ENCODE results near the gene RPTOR. TPM values are rescaled to one million over a fixed set of nuclear protein-coding genes. Genes with fewer than 3 reads are reported as not detected.

The RPTOR gene
- total RNA-seq, 1 donor from 2014 or later, result 19.6 TPM

- DNase-seq (ENCODE audit: low read depth, low spot score), result no peak
Measured at GRCh38 chr17:80845069-80845862, 300.6 kb downstream of the RPTOR start.

GRCh38 chr17:80845863-80846671 lies 301.4 kb downstream of the RPTOR start:
- DNase-seq (ENCODE audit: low read depth, low spot score), result no peak

DNA sequence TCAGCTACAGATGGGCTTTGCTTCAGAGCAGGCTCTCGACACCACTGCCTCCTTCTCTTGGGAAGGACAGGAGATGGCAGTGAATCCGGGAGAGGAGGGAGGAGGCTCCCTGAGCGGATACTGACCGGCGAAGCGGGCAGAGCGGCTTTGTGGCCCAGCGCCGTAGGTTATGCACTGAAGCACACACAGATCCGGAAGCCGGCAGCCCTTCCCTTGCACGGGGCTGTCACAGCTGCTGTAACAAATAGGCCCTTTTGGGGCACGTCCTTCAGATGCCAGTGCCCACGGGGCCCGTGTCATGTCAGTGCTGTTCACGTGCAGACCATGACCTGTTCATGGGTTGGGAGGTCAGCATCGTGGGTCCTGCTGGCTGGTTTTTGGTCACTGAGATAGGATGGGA lies 302.3 kb downstream of the RPTOR start:
- DNase-seq (ENCODE audit: low read depth, low spot score), result no peak

DNA sequence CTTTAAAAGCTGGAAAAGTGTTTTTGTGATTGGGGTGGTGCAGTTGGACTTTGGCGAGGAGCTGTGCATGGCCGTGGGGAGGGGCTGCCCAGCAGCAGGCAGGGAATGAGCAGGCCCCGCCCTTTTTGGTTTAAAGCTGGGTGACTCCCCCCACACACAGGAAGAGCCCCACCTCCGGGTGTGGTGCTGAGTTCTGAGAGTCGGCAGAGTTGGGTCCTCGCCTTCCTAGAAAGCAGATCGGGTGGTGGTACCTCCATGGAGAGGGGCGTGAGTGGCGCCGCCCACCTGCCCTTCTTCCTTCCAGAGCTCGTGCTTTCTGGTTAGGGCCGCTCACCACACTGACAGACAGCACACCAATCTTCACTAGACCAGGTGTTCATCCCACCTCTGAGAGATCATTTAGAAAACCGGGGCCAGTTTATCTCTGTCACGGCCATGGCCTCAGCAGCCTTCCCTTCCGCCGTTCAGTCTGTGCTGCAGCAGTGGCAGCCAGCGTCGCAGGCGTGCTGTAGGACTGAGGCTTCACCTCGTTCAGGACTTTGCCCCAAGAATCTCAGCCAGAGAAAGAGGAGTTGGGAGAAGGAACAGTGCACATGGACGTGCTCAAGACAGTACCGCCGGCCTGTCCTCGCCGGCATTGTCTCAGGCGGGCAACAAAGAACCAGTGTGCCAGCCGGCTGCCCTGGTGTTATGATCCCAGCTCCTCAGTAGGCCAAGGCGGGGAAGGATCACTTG lies 303.0 kb downstream of the RPTOR start:
- DNase-seq (ENCODE audit: low read depth, low spot score), result no peak

DNA sequence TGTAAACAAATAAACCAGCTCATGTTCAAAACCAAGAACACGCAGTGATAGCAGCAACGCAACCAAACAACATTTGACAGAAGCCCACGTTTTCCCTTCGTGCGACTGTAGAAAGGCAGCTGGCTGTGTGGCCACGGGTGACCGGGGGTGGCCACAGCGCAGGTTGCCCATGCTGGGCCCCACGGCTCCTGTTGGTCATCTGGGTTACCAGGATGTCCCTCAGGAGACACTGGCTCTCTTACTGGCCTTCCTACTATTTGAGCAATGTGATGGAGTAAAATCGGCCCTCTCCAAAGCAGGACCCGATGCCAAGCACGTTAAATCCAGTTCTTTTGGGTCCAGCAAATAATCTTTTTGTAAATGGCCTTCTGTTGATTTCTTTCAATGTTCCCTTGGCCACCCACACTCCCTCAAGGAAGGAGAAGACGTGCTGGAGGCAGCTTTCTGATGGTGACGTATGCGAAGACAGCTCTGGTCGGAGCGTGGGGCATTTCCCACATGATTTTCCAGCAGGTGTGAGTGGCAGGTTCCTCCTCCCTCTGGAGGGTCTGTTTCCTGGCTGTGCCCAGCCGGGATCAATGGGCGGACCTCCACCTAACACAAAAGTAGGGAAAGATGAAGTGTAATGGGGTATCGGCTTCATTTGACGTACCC lies 303.9 kb downstream of the RPTOR start:
- no peak for DNase-seq (ENCODE audit: low read depth, low spot score)

DNA sequence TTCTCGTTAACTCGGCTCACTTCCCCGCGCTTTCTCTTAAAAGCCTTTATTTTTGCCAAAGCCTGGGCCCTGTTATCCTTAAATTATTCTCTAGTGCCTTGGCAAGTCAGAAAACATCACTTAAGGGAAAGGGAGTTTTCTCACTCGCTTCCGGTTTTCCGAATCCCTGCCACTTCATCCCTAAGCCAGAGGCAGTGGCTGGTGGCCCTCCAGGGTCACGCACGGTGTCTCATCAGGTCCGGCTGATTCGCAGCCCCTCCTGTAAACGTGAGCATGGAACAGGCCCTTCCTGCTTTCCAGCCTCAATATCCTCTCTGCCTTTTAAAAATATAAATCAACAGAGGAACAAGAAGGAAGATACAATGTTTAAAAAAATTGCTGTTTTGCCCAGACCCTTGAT lies 304.5 kb downstream of the RPTOR start:
- no peak for DNase-seq (ENCODE audit: low read depth, low spot score)

DNA sequence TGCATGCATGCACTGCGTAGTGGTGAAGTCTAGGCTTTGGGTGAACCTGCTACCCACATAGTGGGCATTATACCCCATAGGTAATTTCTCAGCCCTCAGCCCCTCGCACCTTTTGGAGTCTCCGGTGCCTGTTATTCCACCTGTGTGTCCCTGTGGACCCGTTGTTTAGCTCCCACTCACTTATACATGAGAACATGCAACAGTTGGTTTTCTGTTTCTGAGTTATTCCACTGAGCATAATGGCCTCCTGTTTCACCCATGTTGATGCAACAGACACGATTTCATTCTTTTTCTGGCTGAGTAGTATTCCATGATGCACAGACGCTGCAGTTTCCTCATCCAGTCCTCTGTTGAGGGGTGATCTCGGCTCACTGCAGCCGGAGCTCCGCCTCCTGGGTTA lies 305.5 kb downstream of the RPTOR start:
- no peak for DNase-seq (ENCODE audit: low read depth, low spot score)

- no peak for DNase-seq (ENCODE audit: low read depth, low spot score)
Measured at GRCh38 chr17:80850817-80851216, 306.2 kb downstream of the RPTOR start.

- no peak for DNase-seq (ENCODE audit: low read depth, low spot score)
Measured at GRCh38 chr17:80851277-80851925, 306.8 kb downstream of the RPTOR start.

- DNase-seq (ENCODE audit: low read depth, low spot score), result no peak
Measured at GRCh38 chr17:80852476-80853015, 307.9 kb downstream of the RPTOR start.

DNA sequence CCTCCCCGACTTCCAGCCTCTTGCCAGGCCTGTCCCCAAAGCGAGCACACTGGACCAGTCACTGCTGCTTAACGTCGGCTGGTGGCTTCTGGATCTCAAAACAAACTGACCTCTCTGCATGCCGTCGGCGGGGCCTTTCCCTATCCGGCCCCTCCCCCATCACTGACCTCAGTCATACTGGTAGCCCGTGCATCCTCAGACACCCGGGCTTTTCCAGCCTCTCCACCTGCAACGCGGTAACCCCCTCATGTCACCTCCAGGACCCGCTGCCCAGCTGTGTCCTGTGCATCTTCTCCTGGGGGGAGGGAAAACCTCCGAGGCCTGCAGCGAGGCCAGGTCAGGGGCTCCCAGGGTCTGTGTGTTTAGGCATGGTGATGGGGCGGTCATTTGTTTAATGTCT lies 308.4 kb downstream of the RPTOR start:
- DNase-seq (ENCODE audit: low read depth, low spot score), result no peak

DNA sequence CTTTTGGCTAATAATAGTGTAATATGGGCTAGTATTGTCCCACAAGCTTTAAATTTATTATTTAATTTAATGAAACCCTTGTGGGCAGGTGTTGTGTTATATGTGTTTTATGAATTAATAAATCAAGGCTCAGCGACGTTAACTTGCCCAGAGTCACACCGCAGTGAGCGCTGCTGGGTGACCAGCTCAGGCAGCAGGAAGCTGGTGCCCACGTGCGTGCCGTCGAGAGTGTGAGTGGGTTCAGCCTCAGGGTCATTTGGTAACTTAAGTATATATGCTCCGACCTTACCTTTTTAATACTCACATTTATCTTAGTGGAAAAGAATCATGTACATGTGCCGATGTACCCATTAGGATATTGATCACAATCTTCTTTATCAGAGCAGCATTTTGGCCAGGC lies 309.6 kb downstream of the RPTOR start:
- no peak for DNase-seq (ENCODE audit: low read depth, low spot score)

- no peak for DNase-seq (ENCODE audit: low read depth, low spot score)
Measured at GRCh38 chr17:80855196-80855947, 310.7 kb downstream of the RPTOR start.

- DNase-seq (ENCODE audit: low read depth, low spot score), result peak; percentile 89
Measured at GRCh38 chr17:80855948-80856862, 311.6 kb downstream of the RPTOR start.

DNA sequence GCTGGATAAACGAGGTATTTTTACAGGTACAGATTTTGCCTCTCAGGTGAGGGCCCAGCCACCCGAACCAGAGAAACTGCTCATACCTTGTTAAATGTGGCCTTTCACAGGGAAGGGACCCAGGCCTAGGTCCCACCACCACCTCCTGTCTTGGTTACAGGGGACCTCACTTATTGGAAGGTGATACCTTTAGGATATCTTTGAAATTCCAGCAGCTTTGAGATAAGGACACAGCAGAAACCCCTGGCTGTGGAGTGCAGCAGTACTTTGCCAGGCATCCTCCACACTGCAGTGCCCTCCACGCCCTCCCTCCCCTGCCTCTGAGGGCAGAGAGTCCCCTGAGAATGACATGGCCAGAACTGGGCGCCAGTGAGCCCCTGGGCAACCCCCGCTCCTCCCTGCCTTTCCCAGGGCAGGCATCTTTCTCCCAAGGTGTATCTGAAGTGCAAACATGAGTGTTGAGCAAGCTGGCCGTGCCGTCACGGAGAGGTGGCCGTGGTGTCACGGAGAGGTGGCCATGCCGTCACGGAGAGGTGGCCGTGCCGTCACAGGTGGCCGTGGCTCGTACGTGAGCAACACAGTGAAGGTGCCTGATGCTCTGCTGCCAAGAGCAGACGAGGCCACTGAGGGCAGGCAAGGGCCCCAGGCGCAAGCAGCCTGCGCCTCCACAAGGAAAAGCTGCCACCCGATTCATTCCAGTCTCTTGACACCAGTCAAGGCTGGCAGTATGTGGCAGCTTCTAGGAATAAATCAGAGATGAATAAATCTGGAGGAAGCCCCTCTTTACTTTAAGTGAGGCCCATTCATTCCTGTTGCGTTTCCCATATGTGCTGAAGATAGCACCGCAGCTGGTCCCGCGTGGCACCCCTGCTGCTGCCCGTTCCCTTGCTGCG lies 312.5 kb downstream of the RPTOR start:
- DNase-seq (ENCODE audit: low read depth, low spot score), result no peak

- DNase-seq (ENCODE audit: low read depth, low spot score), result no peak
Measured at GRCh38 chr17:80857756-80858171, 313.1 kb downstream of the RPTOR start.

DNA sequence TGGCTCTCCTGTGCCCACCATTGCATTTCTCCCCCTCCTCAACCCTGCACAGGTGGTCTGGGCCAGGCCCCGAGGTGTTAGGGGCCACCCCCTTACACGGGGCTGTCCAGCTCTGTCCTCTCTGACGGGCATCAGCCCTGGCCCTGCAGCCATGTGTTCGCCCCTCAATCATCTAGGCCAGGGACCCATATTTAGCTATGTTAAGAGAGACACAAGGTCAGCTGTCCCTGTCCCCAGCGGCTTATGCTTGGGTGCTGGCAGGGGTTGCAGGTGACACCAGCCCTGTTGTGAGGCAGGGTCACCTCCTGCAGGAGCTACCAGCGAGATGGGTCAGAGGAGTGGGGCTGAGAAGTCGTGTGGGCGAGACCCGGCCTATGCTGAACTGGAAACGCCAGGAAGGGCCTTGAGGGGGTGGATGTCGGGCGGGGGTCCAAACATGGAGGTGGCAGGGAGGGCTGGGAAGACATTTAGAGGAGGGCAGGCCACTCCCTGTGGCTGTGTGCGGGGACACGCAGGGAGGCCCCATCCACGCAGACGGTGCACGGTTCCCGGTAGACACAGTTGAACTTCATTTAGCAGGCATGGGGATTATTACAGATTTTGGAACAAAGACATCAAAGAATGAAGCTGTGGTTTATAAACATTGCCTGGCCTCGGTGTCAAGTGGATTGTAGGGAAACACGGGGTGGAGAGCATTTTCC lies 313.8 kb downstream of the RPTOR start:
- no peak for DNase-seq (ENCODE audit: low read depth, low spot score)
